Hematopoietic multipotent progenitor cell (in vitro differentiated cells): Measurements from ENCODE around the gene OR6C70. TPM values are rescaled to one million over a fixed set of nuclear protein-coding genes. Genes with fewer than 3 reads are reported as not detected.
"Not testable (repeated sequence)": the region's sequence is repeated elsewhere in the genome, so short reads cannot be mapped to it uniquely, and the experiment has no call there.

Experiments used
- DNase-seq, 3 donors: peaks; one replicate each; pipeline ENCODE4 v3.0.0-alpha.2; 2011 to 2015; ENCODE audit warnings: low read depth in 2 of 3, low spot score in 2 of 3
- total RNA-seq: library from RNA; depleted of rRNA; stranded (reverse); fragments of >200 nt; gene quantifications from one replicate; pipeline ENCODE4 v1.2.3, GENCODE V29; 2012

OR6C70 gene
- not detected for total RNA-seq

DNA sequence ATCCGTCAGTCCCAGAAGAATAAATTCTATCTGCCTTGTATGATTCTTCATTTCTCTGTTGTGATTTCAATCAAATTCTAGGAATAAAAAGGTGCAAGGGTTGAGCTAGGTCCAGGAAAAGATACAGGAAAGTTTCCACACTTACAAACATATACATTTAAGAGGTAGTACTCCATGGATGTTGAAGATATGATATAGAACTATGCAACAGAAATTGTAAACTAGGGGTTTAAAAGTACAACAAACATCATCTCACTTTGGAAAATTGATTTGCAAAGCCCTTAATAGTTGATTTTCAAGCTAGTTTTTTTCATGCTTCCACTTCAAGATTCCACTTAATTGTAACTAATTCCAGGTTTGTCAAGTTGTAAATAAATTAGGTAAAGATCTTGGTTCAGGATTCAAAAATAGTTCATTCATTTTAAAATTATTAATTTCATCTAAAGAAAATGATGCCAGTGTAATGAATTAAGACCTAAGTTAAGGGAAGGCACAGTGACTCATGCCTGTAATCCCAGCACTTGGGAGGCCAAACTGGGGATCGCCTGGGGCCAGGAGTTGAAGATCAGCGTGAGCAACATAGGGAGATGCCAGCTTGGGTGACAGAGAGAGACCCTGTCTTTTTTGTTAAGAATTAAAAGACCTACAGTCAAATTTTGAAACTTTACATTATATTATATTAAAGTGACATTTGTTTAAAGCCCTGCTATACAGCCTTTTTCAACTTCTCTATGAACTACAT, at the start of gene OR6C70:
Gene OR6C70 (minus strand): TSS at position 51 of the 742 bp plus-strand sequence. CDS start 0 bp downstream, at position 51.
- DNase-seq, result no peak

DNA sequence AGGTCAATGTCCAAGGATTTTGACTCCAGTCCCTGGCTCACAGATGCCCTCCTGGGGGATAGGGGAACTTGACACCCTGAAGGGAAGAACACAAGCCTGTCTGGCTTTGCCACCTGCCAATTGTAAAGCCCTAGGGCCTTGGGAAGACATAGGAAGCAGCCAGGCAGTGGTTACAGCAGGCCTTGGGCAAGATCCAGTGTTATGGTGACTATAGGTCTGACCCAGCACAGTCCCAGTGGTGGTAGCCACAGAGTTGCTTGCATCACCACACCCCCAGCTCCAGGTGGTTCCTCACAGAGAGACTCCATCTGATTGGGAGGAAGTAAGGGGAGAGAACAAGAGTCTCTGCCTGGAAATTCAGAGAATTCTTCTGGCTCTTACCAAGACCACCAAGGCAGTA, 46.5 kb upstream of the OR6C70 start:
- DNase-seq, result no peak

DNA sequence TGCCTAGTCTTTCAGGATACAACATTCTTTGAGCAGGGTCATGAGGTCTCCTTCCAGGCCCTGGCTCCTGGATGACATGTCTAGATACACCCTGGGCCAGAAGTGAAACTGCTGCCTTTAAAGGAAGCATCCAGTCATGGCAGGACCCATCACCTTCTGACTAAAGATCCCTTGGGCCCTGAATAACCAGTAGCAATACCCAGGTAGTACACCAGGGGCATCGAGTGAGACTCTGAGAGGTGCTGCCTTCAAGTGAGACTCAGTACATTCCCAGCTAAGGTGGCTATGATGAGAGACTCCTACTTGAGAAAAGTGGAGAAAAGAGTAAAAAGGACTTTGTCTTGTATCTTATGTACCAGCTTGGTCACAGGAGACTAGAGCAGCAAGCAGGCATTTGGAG, 45.8 kb upstream of the OR6C70 start:
- DNase-seq, result no peak

DNA sequence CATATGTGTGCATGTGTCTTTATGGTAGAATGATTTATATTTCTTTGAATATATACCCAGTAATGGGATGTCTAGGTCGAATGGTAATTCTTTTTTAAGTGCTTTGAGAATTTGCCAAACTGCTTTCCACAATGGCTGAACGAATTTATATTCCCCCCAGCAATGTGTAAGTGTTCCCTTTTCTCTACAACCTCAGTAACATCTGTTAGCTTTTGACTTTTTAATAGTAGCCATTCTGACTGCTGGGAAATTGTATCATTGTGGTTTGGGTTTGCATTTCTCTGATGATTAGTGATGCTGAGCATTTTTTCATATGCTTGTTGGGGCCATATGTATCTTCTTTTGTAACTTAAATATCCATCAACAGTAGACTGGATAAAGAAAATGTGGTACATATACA, 31.7 kb upstream of the OR6C70 start:
- no peak for DNase-seq

DNA sequence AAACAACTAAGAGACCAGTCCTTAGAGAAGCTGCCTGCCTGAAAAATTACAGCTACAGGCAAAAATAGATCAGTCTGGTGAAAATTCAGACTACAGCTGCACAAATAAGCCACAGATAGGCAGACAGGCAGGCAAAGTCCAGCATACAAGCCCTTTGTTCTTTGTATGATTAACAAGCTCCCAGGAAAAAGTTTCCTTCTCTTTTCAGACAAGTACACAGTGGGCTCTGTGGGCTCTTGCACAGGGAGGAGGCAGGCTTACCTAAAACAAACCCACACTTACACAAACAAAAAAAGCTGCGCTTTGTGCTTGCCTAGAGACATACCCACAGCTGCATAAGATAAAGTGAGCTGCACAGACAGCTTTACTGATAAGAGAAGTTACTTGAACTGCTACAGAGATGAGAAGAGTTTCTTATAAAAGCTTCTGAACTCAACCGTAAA, 29.9 kb upstream of the OR6C70 start:
- DNase-seq, result no peak

DNA sequence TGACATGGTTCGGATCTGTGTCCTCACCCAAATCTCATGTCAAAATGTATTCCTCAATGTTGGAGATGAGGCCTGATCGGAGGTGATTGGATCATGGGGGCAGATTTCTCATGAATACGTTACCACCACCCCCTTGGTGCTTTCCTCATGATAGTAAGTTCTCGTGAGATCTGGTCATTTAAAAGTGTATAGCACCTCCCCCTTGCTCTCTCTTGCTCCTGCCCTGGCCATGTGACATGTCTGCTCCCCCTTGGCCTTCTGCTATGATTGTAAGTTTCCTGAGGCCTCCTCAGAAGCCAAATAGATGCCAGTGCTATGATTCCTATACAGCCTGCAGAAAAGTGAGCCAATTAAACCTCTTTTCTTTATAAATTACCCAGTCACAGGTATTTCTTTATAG, 29.3 kb upstream of the OR6C70 start:
- no peak for DNase-seq

DNA sequence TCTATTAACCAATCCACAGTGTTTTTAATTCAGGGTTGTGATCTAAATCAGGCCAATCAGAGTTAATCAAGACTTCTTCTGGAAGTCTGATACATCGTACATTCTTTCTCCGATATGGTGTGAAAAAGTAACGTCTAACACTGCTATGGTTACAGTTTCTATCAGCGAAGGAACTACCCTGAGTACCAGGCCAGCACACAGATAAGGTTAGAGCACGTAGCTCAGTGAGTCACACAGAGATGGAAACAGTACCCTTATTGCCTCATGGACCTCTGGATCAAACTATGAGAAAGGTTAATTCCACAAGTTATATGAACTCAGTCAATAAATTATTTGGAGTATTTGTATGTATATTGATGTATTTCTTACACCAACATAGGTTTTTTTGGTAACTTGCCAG, 25.6 kb upstream of the OR6C70 start:
- no peak for DNase-seq

DNA sequence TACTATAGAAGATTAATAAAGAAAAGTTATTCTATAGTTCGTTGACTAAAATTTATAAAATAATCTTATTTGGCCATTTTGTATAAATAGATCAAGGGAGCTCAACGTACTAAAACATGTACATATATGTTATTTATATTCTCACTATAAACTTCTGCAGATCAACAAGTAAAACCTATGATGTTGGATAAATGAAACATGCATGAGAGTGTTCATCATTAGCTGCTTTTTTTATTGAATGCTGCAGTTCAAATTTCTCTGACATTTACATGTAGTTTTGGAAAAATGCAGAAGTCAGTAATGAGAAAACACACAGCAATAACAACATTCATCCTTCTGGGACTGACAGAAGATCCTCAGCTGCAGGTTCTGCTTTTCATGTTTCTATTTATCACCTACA, 22.1 kb upstream of the OR6C70 start, which contains the start of gene OR6C68:
Gene OR6C68 (plus strand): TSS at position 301 of the 400 bp plus-strand sequence. CDS start 0 bp downstream, at position 301.
- no peak for DNase-seq

DNA sequence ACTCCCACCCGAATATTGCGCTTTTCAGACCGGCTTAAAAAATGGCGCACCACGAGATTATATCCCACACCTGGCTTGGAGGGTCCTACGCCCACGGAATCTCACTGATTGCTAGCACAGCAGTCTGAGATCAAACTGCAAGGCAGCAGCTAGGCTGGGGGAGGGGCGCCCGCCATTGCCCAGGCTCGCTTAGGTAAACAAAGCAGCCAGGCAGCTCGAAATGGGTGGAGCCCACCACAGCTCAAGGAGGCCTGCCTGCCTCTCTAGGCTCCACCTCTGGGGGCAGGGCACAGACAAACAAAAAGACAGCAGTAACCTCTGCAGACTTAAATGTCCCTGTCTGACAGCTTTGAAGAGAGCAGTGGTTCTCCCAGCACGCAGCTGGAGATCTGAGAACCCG, 14.3 kb upstream of the OR6C70 start:
- DNase-seq, result not testable (repeated sequence)

DNA sequence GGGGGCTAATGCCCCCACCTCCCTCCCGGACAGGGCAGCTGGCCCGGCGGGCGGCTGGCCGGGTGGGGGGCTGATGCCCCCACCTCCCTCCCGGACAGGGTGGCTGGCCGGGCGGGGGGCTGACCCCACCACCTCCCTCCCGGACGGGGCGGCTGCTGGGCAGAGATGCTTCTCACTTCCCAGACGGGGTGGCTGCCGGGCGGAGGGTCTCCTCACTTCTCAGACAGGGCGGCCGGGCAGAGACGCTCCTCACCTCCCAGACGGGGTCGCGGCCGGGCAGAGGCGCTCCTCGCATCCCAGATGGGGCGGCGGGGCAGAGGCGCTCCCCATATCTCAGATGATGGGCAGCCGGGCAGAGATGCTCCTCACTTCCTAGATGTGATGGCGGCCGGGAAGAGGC, 9.2 kb upstream of the OR6C70 start:
- not testable (repeated sequence) for DNase-seq

DNA sequence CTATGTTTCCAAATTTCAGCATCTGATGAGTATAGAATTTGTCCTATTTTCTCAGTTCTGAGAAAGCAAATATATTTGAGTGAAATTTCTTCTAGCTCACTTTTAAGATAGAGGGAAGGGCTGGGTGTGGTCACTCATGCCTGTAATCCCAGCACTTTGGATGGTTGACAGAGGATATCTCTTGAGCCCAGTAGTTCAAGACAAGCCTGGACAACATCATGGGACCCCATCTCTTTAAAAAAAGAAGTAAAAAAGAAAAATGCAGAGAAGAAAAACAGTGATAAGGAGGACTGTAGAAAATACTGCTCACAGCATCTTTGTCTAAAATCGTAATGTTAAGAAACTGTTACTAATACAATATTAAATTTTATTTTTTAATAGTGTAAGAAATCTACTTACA, 2.3 kb upstream of the OR6C70 start:
- no peak for DNase-seq

DNA sequence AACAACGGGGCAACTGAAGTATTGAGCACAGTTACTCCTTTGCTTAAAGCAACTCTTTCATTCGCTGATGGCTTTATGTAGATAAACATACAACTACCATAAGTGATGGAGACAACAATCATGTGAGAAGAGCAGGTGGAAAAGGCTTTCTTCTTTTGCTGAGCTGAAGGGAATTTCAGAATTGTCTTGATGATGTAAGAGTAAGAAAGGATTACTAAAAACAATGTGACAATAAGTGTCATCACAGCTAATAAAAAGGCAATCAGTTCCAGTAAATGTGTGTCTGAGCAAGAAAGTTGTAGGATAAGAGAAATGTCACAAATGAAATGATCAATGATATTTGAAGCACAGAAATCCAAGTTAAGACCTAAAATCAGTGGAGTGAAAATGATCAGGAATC, 647 bp downstream of the OR6C70 start:
- no peak for DNase-seq

DNA sequence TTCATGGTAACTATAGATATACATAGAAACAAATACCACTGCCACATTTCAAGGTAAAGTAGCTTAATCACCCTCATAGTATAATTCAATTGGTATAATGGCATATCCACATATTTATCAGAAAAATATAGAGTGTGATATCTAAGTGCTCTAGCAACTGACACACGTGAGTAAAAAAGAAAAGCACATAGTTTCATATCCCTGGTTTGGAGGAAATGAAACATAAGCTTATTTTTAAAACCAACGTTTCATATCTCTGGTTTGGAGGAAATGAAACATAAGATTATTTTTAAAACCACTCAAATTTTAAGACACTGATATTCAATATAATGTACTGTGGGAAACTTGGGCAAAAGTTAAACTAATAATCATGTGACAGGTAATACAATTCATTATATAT, 2.1 kb downstream of the OR6C70 start:
- DNase-seq, result no peak

DNA sequence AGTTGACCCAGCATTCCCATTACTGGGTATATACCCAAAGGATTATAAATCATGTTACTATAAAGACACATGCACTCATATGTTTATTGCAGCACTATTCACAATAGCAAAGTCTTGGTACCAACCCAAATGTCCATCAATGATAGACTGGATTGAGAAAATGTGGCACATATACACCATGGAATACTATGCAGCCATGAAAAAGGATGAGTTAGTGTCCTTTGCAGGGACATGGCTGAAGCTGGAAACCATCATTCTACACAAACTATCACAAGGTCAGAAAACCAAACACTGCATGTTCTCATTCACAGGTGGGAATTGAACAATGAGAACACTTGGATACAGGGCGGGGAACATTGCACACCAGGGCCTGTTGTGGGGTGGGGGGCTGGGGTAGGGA, 5.0 kb downstream of the OR6C70 start:
- not testable (repeated sequence) for DNase-seq

DNA sequence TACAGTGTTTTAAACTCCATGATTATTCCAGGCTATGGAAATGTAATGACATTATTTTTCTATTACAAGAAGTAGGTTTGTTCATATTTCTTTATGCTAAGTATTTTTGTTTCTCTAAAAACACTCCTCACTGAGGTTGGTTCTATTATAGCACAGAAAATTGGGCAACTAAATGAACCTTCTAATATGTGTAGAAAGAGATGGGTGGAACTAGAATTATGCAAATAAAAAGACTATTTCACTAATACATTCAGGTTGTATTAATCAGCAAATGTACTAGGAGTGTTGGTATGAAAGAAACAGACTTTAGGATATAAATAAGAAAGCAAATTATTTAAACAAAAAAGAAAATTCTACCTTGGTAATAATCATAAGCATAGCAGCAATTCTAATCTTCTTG, 21.1 kb downstream of the OR6C70 start:
- no peak for DNase-seq

DNA sequence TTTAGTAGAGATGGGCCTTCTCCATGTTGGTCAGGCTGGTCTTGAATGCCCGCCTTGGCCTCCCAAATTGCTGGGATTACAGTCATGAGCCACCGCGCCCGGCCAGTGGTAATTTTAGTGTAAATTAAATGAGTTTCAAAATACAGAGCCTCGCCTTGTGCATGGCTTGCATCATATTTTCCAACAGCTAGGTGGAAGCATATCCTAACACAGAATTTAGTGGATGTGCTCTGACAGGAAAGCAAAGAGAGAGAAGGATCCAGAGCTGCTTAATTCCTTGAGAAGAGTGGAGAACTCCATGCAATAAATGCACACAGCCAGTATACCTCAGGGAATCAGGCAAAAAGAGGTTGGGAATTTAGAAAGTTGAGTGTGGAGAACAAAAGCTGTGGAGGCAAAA, 23.6 kb downstream of the OR6C70 start:
- DNase-seq, result no peak

DNA sequence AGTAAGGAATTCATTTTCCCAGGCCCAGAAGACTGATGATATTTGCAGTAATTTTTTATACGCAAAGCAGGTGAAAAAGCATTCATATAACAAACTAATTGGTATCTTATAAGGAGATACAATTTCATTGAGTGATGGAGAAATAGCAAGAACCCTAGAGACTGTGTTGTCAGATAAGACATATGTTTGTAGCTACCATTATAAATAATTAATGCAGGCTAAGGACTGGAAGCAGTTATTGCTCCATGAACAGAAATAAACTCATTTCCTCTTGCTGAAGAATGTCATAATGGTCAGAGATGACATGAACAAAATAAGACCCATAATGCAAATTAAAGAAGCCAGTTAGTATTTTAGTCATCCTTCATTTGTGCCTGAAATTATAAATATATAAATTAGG, 24.6 kb downstream of the OR6C70 start:
- no peak for DNase-seq

DNA sequence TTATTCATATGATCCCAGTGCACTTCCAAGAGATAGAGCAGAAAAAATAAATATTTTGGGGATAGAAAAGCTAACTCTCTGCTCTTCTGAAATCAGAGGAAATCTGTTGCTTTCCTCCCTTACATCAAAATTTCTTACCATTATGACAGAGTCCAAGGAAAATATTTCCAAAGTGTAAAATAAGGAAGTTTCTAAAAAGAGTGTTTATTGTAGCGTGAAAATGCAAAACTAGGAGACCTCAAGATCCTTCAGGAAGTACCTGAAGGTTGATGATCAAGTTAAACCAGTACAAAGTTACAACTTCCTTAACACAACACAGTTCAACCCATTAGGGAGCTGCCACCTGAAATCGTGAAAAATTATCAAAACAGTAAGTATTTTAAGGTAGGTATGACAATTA, 26.2 kb downstream of the OR6C70 start, which contains the start of gene OR6C2:
Gene OR6C2 (plus strand): TSS at position 301 of the 400 bp plus-strand sequence. CDS start 8,138 bp downstream, outside the sequence.
- no peak for DNase-seq

DNA sequence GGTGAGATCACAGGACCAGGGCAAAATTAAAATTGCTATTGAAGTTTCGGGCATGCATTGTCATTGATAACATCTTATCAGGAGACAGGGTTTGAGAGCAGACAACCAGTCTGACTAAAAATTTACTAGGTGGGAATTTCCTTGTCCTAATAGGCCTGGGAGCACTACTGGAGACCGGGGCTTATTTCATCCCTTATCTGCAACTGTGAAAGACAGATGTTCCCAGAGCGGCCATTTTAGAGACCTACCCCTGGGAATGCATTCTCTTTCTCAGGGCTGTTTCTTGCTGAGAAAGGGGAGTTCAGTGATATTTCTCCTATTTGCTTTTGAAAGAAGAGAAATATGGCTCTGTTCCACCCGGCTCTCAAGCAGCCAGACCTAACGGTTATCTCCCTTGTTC, 28.7 kb downstream of the OR6C70 start:
- DNase-seq, result not testable (repeated sequence)

DNA sequence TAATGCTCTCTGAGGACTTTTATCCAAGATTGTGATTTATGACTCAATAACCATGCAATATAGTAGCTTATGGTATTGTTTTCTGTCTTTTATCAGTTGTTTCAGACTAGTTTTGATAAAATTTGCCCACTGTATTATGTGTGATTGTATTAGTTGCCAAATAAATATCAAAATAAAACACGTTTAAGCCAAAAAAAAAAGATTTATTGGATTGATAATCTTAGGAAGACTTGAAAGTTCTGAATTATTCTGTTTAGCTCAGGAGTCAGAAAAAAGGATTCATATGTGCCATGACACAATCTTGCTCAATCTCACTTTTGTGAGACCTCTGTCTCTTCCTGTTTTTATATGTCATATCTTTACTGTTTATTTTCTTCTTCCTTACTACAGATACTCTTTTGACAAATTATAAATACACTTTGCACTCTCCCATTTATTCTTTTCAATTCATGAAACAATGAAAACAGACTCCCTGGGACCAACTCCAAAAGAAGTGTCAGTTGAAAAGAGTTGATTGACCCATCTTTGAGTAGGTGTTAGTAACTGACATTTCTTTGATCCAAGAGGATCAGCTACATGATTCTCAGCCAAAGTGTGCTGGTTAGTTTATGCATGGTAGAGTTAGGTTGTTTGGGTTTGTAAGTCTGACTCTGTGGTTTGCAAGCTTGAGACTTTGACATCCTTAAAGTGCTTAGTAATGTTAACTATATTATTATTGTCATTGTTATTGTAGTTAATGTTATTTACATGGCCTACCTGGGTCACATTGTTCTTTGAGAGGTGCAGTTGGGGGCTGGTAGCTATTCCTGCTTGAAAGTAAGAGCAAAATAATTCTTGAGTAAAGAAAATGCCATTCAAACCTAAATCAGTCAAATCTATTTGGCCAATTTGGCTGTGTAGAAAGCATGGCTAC, 41.4 kb downstream of the OR6C70 start:
- no peak for DNase-seq

DNA sequence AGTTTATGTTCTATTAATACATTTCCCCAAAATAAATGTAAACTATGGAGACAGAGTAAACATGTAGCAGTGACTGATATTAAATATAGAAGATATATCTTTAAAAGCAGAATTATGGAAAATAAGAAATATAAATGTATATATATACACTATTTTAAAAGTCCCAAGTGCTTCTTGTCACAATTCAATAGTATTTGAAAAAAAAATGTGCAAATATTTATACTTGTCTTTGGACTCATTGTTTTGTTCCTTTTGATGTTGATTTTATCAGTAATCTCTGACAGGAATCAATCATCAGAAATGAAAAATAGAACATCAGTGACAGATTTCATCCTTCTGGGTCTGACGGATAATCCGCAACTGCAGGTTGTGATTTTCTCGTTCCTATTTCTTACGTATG, 44.0 kb downstream of the OR6C70 start, which contains the start of gene OR6C76:
Gene OR6C76 (plus strand): TSS at position 301 of the 400 bp plus-strand sequence. CDS start 0 bp downstream, at position 301.
- DNase-seq, result no peak
